IMR-90 (cell line): ENCODE data around the gene STX19. TPM values are rescaled to one million over a fixed set of nuclear protein-coding genes. Genes with fewer than 3 reads are reported as not detected.

Experiments used
- ATAC-seq: fragments of 200-7000 bp; cut with Tn5 transposase; 2 replicates; pipeline ENCODE4 v1.9.1; 2020; ENCODE audit warnings: low read depth, mild to moderate bottlenecking, moderate library complexity
- BruUV-seq: library from RNA; stranded (reverse); fragments of 400-500 nt; replicated peaks from 2 replicates; lab custom pipeline; 2021; lab: Mats Ljungman, UMichigan
- CTCF ChIA-PET: fragments of 300-600 bp; formaldehyde crosslinking; extraction: SDS; loops from one replicate; lab custom pipeline; 2021; ENCODE audit warnings: antibody characterized with exemption; lab: Yijun Ruan, JAX
- POLR2A ChIA-PET: fragments of 300-600 bp; sonication (Branson Sonifier 250); formaldehyde crosslinking; loops from one replicate; lab custom pipeline; 2022; ENCODE audit warnings: antibody characterized with exemption; ENCODE audit not compliant: unreplicated experiment; lab: Charles Lee
- DNase-seq: peaks from one replicate; pipeline ENCODE4 v3.0.0; 2013
- H2AFZ ChIP-seq: replicated peaks from 2 replicates; pipeline ENCODE3; 2013; ENCODE audit warnings: low read length, mild to moderate bottlenecking; ENCODE audit not compliant: poor library complexity
- H2AK5ac ChIP-seq: 2 replicates; pipeline ENCODE4 v1.6.1; 2013; ENCODE audit warnings: low read depth, low read length, inconsistent platforms
- H2AK9ac ChIP-seq: replicated peaks from 2 replicates; pipeline ENCODE3; 2013; ENCODE audit warnings: mild to moderate bottlenecking, low read depth, low read length, moderate library complexity; ENCODE audit not compliant: poor library complexity
- H2BK120ac ChIP-seq: 2 replicates; pipeline ENCODE4 v1.6.1; 2013; ENCODE audit warnings: low read depth, low read length, inconsistent platforms
- H2BK15ac ChIP-seq: 3 replicates; pipeline ENCODE4 v1.6.1; 2013; ENCODE audit warnings: low read depth, low read length, inconsistent platforms
- H2BK20ac ChIP-seq: 2 replicates; pipeline ENCODE4 v1.6.1; 2013; ENCODE audit warnings: low read depth, mild to moderate bottlenecking, inconsistent platforms, low read length, moderate library complexity
- H2BK5ac ChIP-seq: 2 replicates; pipeline ENCODE4 v1.6.1; 2013; ENCODE audit warnings: mild to moderate bottlenecking, low read depth, low read length, inconsistent platforms; ENCODE audit not compliant: poor library complexity, severe bottlenecking
- H3K14ac ChIP-seq: replicated peaks from 2 replicates; pipeline ENCODE4 v1.6.1; 2013; ENCODE audit warnings: low read depth, low read length, inconsistent platforms
- H3K18ac ChIP-seq: 2 replicates; pipeline ENCODE4 v1.6.1; 2013; ENCODE audit warnings: low read depth, low read length, control low read depth
- H3K23ac ChIP-seq: 2 replicates; pipeline ENCODE4 v1.6.1; 2013; ENCODE audit warnings: low read depth, low read length, inconsistent platforms
- H3K27ac ChIP-seq: 2 replicates; pipeline ENCODE4 v1.5.1; 2013; ENCODE audit warnings: mild to moderate bottlenecking, control low read depth, low read length; ENCODE audit not compliant: insufficient read depth
- H3K27me3 ChIP-seq: 2 replicates; pipeline ENCODE4 v1.6.1; 2013; ENCODE audit warnings: low read length; ENCODE audit not compliant: control insufficient read depth, insufficient read depth
- H3K36me3 ChIP-seq: 2 replicates; pipeline ENCODE4 v1.6.1; 2013; ENCODE audit warnings: low read length, mixed read lengths; ENCODE audit not compliant: control insufficient read depth, insufficient read depth
- H3K4ac ChIP-seq: 2 replicates; pipeline ENCODE4 v1.6.1; 2013; ENCODE audit warnings: low read depth, low read length, inconsistent platforms
- H3K4me1 ChIP-seq: 2 replicates; pipeline ENCODE4 v1.6.1; 2013; ENCODE audit warnings: low read length, mixed read lengths; ENCODE audit not compliant: control insufficient read depth, insufficient read depth
- H3K4me2 ChIP-seq: 2 replicates; pipeline ENCODE4 v1.6.1; 2013; ENCODE audit warnings: low read depth, mild to moderate bottlenecking, control low read depth, low read length, moderate library complexity
- H3K4me3 ChIP-seq: 2 replicates; pipeline ENCODE4 v1.5.1; 2013; ENCODE audit warnings: low read depth, mild to moderate bottlenecking, control low read depth, low read length, moderate library complexity; ENCODE audit not compliant: insufficient read depth
- H3K56ac ChIP-seq: 2 replicates; pipeline ENCODE4 v1.6.1; 2013; ENCODE audit warnings: low read length, inconsistent platforms; ENCODE audit not compliant: insufficient read depth; ENCODE audit errors: extremely low read depth
- H3K79me1 ChIP-seq, 2 experiments: 2 replicates each; pipeline ENCODE4 v1.6.1; 2013; ENCODE audit warnings: low read length in 2 of 2, inconsistent platforms in 1 of 2, low read depth in 1 of 2
- H3K9ac ChIP-seq: 2 replicates; pipeline ENCODE4 v1.6.1; 2013; ENCODE audit warnings: low read depth, low read length, control low read depth
- H3K9me1 ChIP-seq: 2 replicates; pipeline ENCODE4 v1.6.1; 2013; ENCODE audit warnings: low read length, inconsistent platforms; ENCODE audit not compliant: insufficient read depth
- H3K9me3 ChIP-seq: 2 replicates; pipeline ENCODE4 v1.6.1; 2013; ENCODE audit warnings: low read length; ENCODE audit not compliant: control insufficient read depth, insufficient read depth
- H4K20me1 ChIP-seq: 2 replicates; pipeline ENCODE4 v1.6.1; 2013; ENCODE audit warnings: low read length, inconsistent platforms; ENCODE audit not compliant: insufficient read depth
- H4K5ac ChIP-seq: 2 replicates; pipeline ENCODE4 v1.6.1; 2013; ENCODE audit warnings: mild to moderate bottlenecking, low read depth, low read length, control low read depth
- H4K8ac ChIP-seq, 2 experiments: 2 replicates each; pipeline ENCODE4 v1.6.1; 2013; ENCODE audit warnings: low read depth in 2 of 2, low read length in 2 of 2, control low read depth in 1 of 2, inconsistent platforms in 1 of 2
- H4K91ac ChIP-seq: 2 replicates; pipeline ENCODE4 v1.6.1; 2013; ENCODE audit warnings: low read depth, low read length, inconsistent platforms; ENCODE audit not compliant: insufficient read depth
- BHLHE40 ChIP-seq: fragments of 150-350 bp; IDR thresholded peaks from 2 replicates; pipeline ENCODE4 v1.6.1; 2016; ENCODE audit warnings: mild to moderate bottlenecking, low read depth, low read length
- CEBPB ChIP-seq: IDR thresholded peaks from 2 replicates; pipeline ENCODE4 v1.6.1; 2012; ENCODE audit warnings: low read depth, low read length, improper control_type of control experiment
- CTCF ChIP-seq: conservative IDR thresholded peaks from 2 replicates; pipeline ENCODE4 v1.5.1; 2012; ENCODE audit warnings: mild to moderate bottlenecking, low read depth, low read length, improper control_type of control experiment
- ELK1 ChIP-seq: fragments of 150-350 bp; IDR thresholded peaks from 2 replicates; pipeline ENCODE4 v1.6.1; 2016; ENCODE audit warnings: low read depth, mild to moderate bottlenecking, low read length, moderate library complexity, borderline replicate concordance
- MAFK ChIP-seq: IDR thresholded peaks from 2 replicates; pipeline ENCODE4 v1.6.1; 2012; ENCODE audit warnings: low read depth, low read length, improper control_type of control experiment
- MAZ ChIP-seq: IDR thresholded peaks from 2 replicates; pipeline ENCODE4 v1.6.1; 2012; ENCODE audit warnings: low read depth, mild to moderate bottlenecking, low read length, improper control_type of control experiment, moderate library complexity, borderline replicate concordance
- MXI1 ChIP-seq: IDR thresholded peaks from 2 replicates; pipeline ENCODE4 v1.6.1; 2012; ENCODE audit warnings: low read depth, mild to moderate bottlenecking, low read length, moderate library complexity, borderline replicate concordance
- NFE2L2 ChIP-seq: fragments of 150-350 bp; IDR thresholded peaks from 2 replicates; pipeline ENCODE4 v1.6.1; 2016; ENCODE audit warnings: low read depth, mild to moderate bottlenecking, low read length
- POLR2A ChIP-seq: IDR thresholded peaks from 2 replicates; pipeline ENCODE4 v1.6.1; 2012; ENCODE audit warnings: mild to moderate bottlenecking, low read depth, low read length
- RAD21 ChIP-seq: IDR thresholded peaks from 2 replicates; pipeline ENCODE4 v1.6.1; 2012; ENCODE audit warnings: low read length, improper control_type of control experiment
- RCOR1 ChIP-seq: IDR thresholded peaks from 2 replicates; pipeline ENCODE4 v1.6.1; 2012; ENCODE audit warnings: mild to moderate bottlenecking, low read length, improper control_type of control experiment; ENCODE audit not compliant: insufficient replicate concordance
- SMC3 ChIP-seq: fragments of 150-350 bp; IDR thresholded peaks from 2 replicates; pipeline ENCODE4 v1.6.1; 2016; ENCODE audit warnings: low read depth, mild to moderate bottlenecking, antibody characterized with exemption, low read length, moderate library complexity
- WGBS, 2 experiments: methylation state at CpG; one replicate each; pipeline versions ENCODE4 v1.1.5 to v1.1.7; 2013; ENCODE audit warnings: missing lambda C conversion rate in 2 of 2; ENCODE audit not compliant: insufficient read length in 1 of 2; ENCODE audit errors: extremely low coverage in 2 of 2; 5-methylcytosine and 5-hydroxymethylcytosine counted together
- dilution Hi-C: fragments of 300-500 bp; cut with HindIII; formaldehyde crosslinking; loops from one replicate; pipeline ENCODE4 v1.14.3; 2018; ENCODE audit warnings: low sequenced_read_pairs; ENCODE audit not compliant: unreplicated experiment
- in situ Hi-C: fragments of 300-500 bp; cut with MboI; formaldehyde crosslinking; loops from 3 replicates; pipeline ENCODE4 v1.14.3; 2019; ENCODE audit warnings: low sequenced_read_pairs, inconsistent platforms, mixed read lengths
- intact Hi-C: fragments of 100-400 bp; cut with micrococcal nuclease; formaldehyde crosslinking; loops from 2 replicates; pipeline ENCODE4 v1.10.0; 2022
- polyA plus RNA-seq, 3 experiments: library from polyadenylated mRNA; depleted of rRNA; stranded (reverse); fragments of >200 nt; gene quantifications; 2 replicates each; pipeline ENCODE4 v1.2.3, GENCODE V29; 2012; ENCODE audit warnings: low replicate concordance in 1 of 3
- total RNA-seq: library from RNA; depleted of rRNA; stranded (reverse); fragments of >200 nt; gene quantifications from 2 replicates; pipeline ENCODE4 v1.2.3, GENCODE V29; 2012

STX19 gene
- total and polyA plus RNA-seq, 2 of the 4 experiments (the other 2 are of a cell fraction) = not detected

GRCh38 chr3:94070341-94070911 is 42.0 kb upstream of the STX19 start:
- Histone ChIP-seq H2BK5ac (no peak overlapping the region), H2BK15ac (no peak overlapping the region), H2BK20ac (no peak overlapping the region), H4K91ac (no peak overlapping the region), H2AFZ (no peak overlapping the region), H2BK120ac (no peak overlapping the region), H3K14ac (no peak overlapping the region), H3K9me3 (no peaks in the 10 kb centered on the region), H4K20me1 (no peaks in the 10 kb centered on the region), H3K79me1 (peaks cover 4 to 14% of the 10 kb centered on the region in 2 experiments; a peak in 2 of 4 replicates), H3K4me3 (no peak overlapping the region), H3K9ac (no peak overlapping the region), H3K56ac (no peak overlapping the region), H3K23ac (no peak overlapping the region), H4K8ac (no peak overlapping the region), H4K5ac (no peak overlapping the region), H3K4ac (no peak overlapping the region), H3K4me2 (no peak overlapping the region), H3K36me3 (peaks cover 6% of the 10 kb centered on the region), H3K27me3 (no peaks in the 10 kb centered on the region), H2AK5ac (no peak overlapping the region), H3K18ac (no peak overlapping the region), H3K27ac (no peak overlapping the region), H3K4me1 (no peaks in the 10 kb centered on the region; the same call in 1 of the 2 replicates), H3K9me1 (no peaks in the 10 kb centered on the region), H2AK9ac (no peak overlapping the region)
- in situ Hi-C loops = no loop called here
- 95% methylated on average over 5 of the region's 6 CpGs; no CpG with 5 or more reads in 1 of the 2 experiments for WGBS, 2 experiments
- BruUV-seq = no TSS peak
- ChIA-PET CTCF (interaction anchor here (0.9 to 1.6 kb wide), 4 partner anchors 11 to 67 kb away, joined by 4 to 9 read pairs (median 6); no protein-coding TSS in a partner anchor), POLR2A (no interaction called here)
- ATAC-seq (no peak), DNase-seq (no peak)
- dilution Hi-C loops = no loop called here
- intact Hi-C loops = no loop called here
- TF ChIP-seq RCOR1 (no peak), NFE2L2 (no peak), BHLHE40 (no peak), MAZ (no peak), MXI1 (no peak), RAD21 (no peak), SMC3 (no peak), POLR2A (no peak), CEBPB (no peak), MAFK (no peak), CTCF (no peak), ELK1 (no peak)
